Suprapubic skin (tissue), 4 donors: ENCODE measurements around the gene PARP6. TPM values are rescaled to one million over a fixed set of nuclear protein-coding genes. Genes with fewer than 3 reads are reported as not detected.

Experiments used
- DNase-seq, 2 donors: peaks; one replicate each; pipeline ENCODE4 v3.0.0-alpha.2; 2019; ENCODE audit warnings: low spot score in 2 of 2
- H3K27ac ChIP-seq: fragments of 200-600 bp; sonication (generic); one replicate; pipeline ENCODE4 v1.5.1; 2019
- H3K27me3 ChIP-seq: fragments of 200-600 bp; sonication (generic); one replicate; pipeline ENCODE4 v1.5.1; 2019
- H3K36me3 ChIP-seq: fragments of 200-600 bp; sonication (generic); one replicate; pipeline ENCODE4 v1.5.1; 2019
- H3K4me1 ChIP-seq: fragments of 200-600 bp; sonication (generic); one replicate; pipeline ENCODE4 v1.5.1; 2019
- H3K4me3 ChIP-seq: fragments of 200-600 bp; sonication (generic); one replicate; pipeline ENCODE4 v1.5.1; 2019; ENCODE audit warnings: mild to moderate bottlenecking
- H3K9me3 ChIP-seq: fragments of 200-600 bp; sonication (generic); one replicate; pipeline ENCODE4 v1.5.1; 2019
- CTCF ChIP-seq, 2 donors: fragments of 200-600 bp in 1 of 2; fragments of 450-650 bp in 1 of 2; sonication (generic) in 1 of 2; IDR thresholded peaks; one replicate each; pipeline ENCODE4 v1.5.1; 2016 to 2019; ENCODE audit warnings: antibody characterized with exemption in 2 of 2, mild to moderate bottlenecking in 1 of 2, moderate library complexity in 1 of 2
- EP300 ChIP-seq: sonication (generic); formaldehyde crosslinking; IDR thresholded peaks from one replicate; pipeline ENCODE4 v1.6.1; 2017; ENCODE audit warnings: antibody characterized with exemption
- POLR2A ChIP-seq, 2 donors: fragments of 450-650 bp; IDR thresholded peaks; one replicate each; pipeline ENCODE4 v1.6.1; 2017; ENCODE audit warnings: antibody characterized with exemption in 2 of 2, mild to moderate bottlenecking in 2 of 2, moderate library complexity in 2 of 2
- POLR2AphosphoS5 ChIP-seq, 3 donors: sonication (generic); formaldehyde crosslinking; IDR thresholded peaks; one replicate each; pipeline ENCODE4 v1.6.1; 2017; ENCODE audit warnings: antibody characterized with exemption in 3 of 3
- WGBS: methylation state at CpG from one replicate; pipeline ENCODE4 v1.1.5; 2018; 5-methylcytosine and 5-hydroxymethylcytosine counted together
- total RNA-seq, 4 donors: library from RNA; depleted of rRNA; stranded (reverse); fragments of >200 nt; gene quantifications; one replicate each; pipeline ENCODE4 v1.1.0, GENCODE V29; 2016

PARP6 gene
- total RNA-seq, 4 donors from 2014 or later, result 63.6 to 102 (median 70.6) TPM

- peaks cover 37% of the 10 kb centered on the region for H3K36me3 ChIP-seq
- no peak for DNase-seq
- H3K27ac ChIP-seq, result peak overlapping the region; percentile 14
- TF ChIP-seq CTCF (IDR thresholded peaks at IDR 0.05), result no peak
- no peak for TF ChIP-seq POLR2A (IDR thresholded peaks at IDR 0.05)
- no peak for TF ChIP-seq POLR2AphosphoS5 (IDR thresholded peaks at IDR 0.05)
- TF ChIP-seq EP300, result no peak
- H3K27me3 ChIP-seq, result no peaks in the 10 kb centered on the region
- H3K4me1 ChIP-seq, result peaks cover 47% of the 10 kb centered on the region
- H3K4me3 ChIP-seq, result no peak overlapping the region
- no peaks in the 10 kb centered on the region for H3K9me3 ChIP-seq
- 78% methylated on average over 1 of the region's 1 CpG for WGBS
Observed at GRCh38 chr15:72220687-72221086, 51.7 kb downstream of the PARP6 start.

GRCh38 chr15:72217216-72217615, 55.1 kb downstream of the PARP6 start:
- Histone ChIP-seq H3K9me3 (no peaks in the 10 kb centered on the region), H3K27ac (no peak overlapping the region), H3K27me3 (no peaks in the 10 kb centered on the region), H3K4me3 (no peak overlapping the region), H3K36me3 (peaks cover 72% of the 10 kb centered on the region), H3K4me1 (peaks cover 24% of the 10 kb centered on the region)
- WGBS, result 80% methylated on average over 4 of the region's 4 CpGs
- DNase-seq, result no peak
- TF ChIP-seq EP300, result no peak
- no peak for TF ChIP-seq POLR2AphosphoS5 (IDR thresholded peaks at IDR 0.05)
- no peak for TF ChIP-seq CTCF (IDR thresholded peaks at IDR 0.05)
- TF ChIP-seq POLR2A (IDR thresholded peaks at IDR 0.05), result no peak

GRCh38 chr15:72216079-72216478, 56.3 kb downstream of the PARP6 start:
- WGBS, result 80% methylated on average over 1 of the region's 1 CpG

GRCh38 chr15:72207558-72208085, 64.7 kb downstream of the PARP6 start:
- Histone ChIP-seq H3K36me3 (peaks cover 99% of the 10 kb centered on the region), H3K9me3 (no peaks in the 10 kb centered on the region), H3K4me1 (peaks cover 21% of the 10 kb centered on the region), H3K27ac (no peak overlapping the region), H3K4me3 (no peak overlapping the region), H3K27me3 (no peaks in the 10 kb centered on the region)
- TF ChIP-seq EP300 (no peak), POLR2A (IDR thresholded peaks at IDR 0.05) (no peak), POLR2AphosphoS5 (IDR thresholded peaks at IDR 0.05) (no peak), CTCF (IDR thresholded peaks at IDR 0.05) (no peak)
- DNase-seq, result no peak

More at GRCh38 chr15:72216079-72216478, 56.3 kb downstream of the PARP6 start:
- Histone ChIP-seq H3K9me3 (no peaks in the 10 kb centered on the region), H3K27me3 (no peaks in the 10 kb centered on the region), H3K36me3 (peaks cover 83% of the 10 kb centered on the region), H3K27ac (no peak overlapping the region), H3K4me1 (peaks cover 15% of the 10 kb centered on the region), H3K4me3 (no peak overlapping the region)
- no peak for TF ChIP-seq CTCF (IDR thresholded peaks at IDR 0.05)
- no peak for TF ChIP-seq POLR2AphosphoS5 (IDR thresholded peaks at IDR 0.05)
- no peak for TF ChIP-seq POLR2A (IDR thresholded peaks at IDR 0.05)
- TF ChIP-seq EP300, result no peak
- no peak for DNase-seq

- H3K9me3 ChIP-seq, result no peaks in the 10 kb centered on the region
- H3K4me3 ChIP-seq, result no peak overlapping the region
- DNase-seq, result no peak
- no peak overlapping the region for H3K27ac ChIP-seq
- H3K4me1 ChIP-seq, result peaks cover 25% of the 10 kb centered on the region
- peaks cover 99% of the 10 kb centered on the region for H3K36me3 ChIP-seq
- WGBS, result 88% methylated on average over 2 of the region's 5 CpGs
- no peak for TF ChIP-seq POLR2AphosphoS5 (IDR thresholded peaks at IDR 0.05)
- TF ChIP-seq CTCF (IDR thresholded peaks at IDR 0.05), result no peak
- no peak for TF ChIP-seq POLR2A (IDR thresholded peaks at IDR 0.05)
- no peak for TF ChIP-seq EP300
- H3K27me3 ChIP-seq, result no peaks in the 10 kb centered on the region
Observed at GRCh38 chr15:72206677-72207000, 65.7 kb downstream of the PARP6 start.
